Left kidney (tissue), 2 donors: ENCODE results near the gene ACTN1. TPM values are rescaled to one million over a fixed set of nuclear protein-coding genes. Genes with fewer than 3 reads are reported as not detected.

Source experiments
- DNase-seq: peaks from one replicate; pipeline ENCODE4 v3.0.0-alpha.2; 2013
- polyA plus RNA-seq: library from polyadenylated mRNA; unstranded; fragments of 120-200 nt; gene quantifications from one replicate; pipeline ENCODE4 v1.2.1, GENCODE V29; 2013; ENCODE audit not compliant: insufficient read length

ACTN1 gene
- polyA plus RNA-seq, 1 donor = 73.0 TPM

DNA sequence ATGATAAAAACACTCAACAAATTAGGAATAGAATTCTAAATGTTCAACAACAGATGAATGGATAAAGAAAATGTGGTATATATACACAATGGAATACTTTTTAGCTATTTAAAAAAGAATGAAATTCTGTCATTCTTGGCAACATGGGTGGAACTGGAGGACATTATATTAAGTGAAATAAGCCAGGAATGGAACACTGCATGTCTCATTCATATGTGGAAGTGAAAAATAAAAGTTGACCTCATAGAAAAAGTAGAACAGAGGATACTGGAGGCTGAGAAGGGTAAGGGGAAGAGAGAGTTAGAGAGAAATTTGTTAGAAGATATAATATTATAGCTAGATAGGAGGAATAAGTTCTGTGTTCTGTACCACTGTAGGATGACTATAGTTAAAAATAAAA lies 150.4 kb downstream of the ACTN1 start:
- DNase-seq = no peak

DNA sequence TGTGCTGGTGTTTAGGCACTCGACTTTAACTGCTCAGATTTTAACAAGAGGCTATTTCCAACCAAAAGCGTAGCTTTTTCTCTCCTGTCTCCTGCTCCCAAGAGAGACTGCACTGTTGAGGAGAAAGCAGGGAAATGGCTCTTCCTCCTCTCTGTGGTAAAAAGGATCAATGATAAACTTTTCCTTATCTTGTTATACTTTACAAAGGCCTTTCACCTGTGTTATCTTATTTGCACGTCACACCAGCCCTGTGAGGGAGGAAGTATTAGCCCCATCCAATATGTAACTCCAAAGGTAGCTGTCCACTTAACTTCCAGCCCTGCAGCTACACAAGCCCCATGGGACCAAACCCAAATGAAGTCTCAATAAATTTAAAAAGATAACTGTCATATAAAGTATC lies 153.4 kb downstream of the ACTN1 start:
- no peak for DNase-seq

DNA sequence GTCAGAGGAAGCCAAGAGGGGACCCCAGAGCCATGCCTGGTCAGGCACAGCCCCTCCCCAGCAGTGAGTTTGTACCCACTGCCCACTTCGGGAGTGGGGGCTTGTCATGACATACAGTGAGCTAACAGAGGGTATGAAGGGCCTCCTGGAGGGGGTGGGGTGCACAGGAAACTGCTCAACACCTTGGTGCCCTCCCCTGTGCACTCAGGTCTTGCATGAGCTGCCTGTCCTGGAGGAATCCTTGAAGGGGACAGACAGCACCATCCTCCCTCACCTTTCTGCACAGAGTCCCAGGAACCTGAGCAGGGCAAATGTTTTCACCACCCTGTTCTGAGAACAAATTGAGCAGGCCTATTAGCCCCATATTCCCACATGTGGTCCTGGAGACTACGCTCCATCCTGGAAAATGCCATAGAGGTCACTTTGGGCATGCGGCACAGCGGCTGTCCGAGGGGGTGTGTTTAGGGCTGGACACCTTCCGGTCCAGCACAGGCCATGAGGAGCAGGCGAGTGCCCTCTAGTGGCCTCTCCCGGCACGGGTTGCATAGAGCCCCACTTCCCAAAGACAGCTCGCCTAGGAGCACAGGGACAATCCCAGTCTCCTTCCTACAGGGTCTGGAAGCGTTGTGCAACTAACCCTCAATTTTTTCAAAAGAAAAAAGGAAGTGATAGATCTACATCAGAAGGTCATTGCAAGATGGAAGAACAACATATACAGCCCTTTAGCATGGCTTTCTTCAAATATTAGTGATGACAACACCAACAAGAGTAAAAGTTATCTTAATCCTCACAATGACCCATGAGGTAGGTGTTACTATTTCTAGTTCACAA lies 154.4 kb downstream of the ACTN1 start:
- peak; percentile 80 for DNase-seq

- no peak for DNase-seq
These were observed 154.9 kb downstream of the ACTN1 start for GRCh38 chr14:68824207-68824516.

Other genes starting within 250 kb of the ACTN1 start
- gene ZFP36L1, start 186.2 kb downstream of the ACTN1 start, polyA plus RNA-seq = 258 TPM
- gene DCAF5, start 173.8 kb upstream of the ACTN1 start, polyA plus RNA-seq = 66.6 TPM
- gene EXD2, start 212.2 kb upstream of the ACTN1 start, polyA plus RNA-seq = 35.6 TPM